NCI-H345 (cell line): ENCODE results near the gene ATP10B.
"Not testable (repeated sequence)": the region's sequence is repeated elsewhere in the genome, so short reads cannot be mapped to it uniquely, and the experiment has no call there.

Experiments
- DNase-seq: peaks from one replicate; lab custom pipeline; 2025; lab: John Stamatoyannopoulos, UW

Gene ATP10B

DNA sequence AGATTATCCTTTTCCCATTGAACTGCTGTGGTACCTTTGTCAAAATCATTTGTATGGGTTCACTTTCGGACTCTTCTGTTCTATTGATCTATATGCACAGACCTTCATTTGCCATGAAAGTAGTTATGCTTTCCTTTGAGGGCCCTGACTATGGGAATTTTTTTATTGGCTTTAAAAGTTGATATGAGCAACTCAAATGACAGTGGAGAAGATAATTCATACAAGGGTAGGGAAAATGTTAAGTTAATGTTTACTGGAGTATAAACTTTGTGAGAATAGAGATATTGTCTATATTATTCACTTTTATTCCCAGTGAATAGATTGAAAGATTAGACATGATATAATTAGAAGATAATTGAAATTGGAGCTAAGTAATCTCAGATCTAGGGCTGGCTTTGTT is 94.8 kb downstream of the ATP10B start:
- no peak for DNase-seq

DNA sequence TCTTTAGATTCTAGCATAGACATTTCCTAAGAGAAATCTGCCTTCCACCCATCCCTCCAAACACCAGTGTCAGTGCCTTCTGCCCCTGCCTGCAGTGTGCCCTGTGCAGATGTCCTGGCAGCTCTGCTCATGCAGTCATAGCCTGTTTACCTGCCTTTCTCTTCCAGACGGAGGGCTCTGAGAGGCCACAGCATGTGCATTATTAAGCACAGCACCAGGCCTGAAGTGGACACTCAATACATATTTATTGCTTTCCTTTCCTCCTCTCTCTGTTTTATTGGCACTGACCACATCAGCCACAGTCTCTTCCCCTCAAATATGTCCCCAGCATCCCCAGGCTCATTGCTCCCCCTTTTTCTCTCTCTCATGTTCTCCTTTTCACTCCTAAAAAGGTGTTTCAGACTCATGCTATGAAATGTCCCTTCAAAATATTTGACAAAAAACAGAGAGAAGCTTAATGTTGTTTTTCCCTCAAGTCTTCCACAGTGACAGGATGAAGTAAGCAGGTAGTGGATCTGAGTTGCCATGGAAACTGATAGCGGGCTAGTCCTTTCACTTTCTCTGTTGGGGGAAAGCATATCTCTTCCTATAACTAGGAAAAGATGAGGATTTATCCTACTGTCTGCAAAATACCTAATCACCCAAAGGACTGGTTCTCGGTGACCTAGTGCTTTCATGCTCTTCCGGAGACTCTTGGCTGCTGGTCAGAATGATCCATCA is 100.9 kb downstream of the ATP10B start:
- no peak for DNase-seq

DNA sequence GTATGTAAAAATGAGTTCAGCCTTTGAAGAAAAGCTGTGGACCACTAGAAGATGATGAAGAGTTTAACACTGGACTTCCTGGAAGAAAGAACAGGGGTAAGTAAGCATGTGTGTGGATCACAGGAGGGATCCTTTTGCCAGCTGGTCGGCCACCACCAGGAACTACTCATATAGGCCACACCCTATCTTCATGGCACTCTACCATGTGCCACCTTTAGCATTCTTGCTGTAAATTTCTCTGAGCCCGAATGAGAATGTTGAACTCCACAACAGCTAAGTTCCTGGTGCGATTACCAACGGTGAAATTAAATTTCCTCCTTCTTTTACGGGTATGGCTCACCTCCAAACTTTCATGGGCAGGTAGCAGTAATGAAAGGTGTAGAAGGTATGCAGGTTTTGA is 102.3 kb downstream of the ATP10B start:
- DNase-seq, result no peak

- no peak for DNase-seq
These were observed 103.0 kb downstream of the ATP10B start for GRCh38 chr5:160749026-160749425.

GRCh38 chr5:160747987-160748386 is 104.0 kb downstream of the ATP10B start:
- DNase-seq, result no peak

DNA sequence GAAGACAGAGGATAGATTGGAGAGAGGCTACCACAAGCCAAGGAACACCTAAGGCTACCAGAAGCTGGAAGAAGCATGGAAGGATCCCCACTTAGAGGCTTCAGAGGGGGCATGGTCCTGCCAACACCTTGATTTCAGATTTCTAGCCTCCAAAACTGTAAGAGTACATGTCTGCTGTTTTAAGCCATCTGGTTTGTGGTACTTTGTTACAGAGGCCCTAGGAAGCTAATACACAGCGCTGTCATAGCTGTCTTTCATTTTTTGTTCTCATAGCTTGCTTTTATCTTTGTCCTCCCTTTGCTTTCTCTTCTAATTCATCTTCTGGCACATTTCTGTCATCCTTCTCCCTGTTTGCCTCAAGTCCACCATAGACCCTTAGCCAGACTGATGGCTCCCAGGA is 104.5 kb downstream of the ATP10B start:
- DNase-seq, result no peak

DNA sequence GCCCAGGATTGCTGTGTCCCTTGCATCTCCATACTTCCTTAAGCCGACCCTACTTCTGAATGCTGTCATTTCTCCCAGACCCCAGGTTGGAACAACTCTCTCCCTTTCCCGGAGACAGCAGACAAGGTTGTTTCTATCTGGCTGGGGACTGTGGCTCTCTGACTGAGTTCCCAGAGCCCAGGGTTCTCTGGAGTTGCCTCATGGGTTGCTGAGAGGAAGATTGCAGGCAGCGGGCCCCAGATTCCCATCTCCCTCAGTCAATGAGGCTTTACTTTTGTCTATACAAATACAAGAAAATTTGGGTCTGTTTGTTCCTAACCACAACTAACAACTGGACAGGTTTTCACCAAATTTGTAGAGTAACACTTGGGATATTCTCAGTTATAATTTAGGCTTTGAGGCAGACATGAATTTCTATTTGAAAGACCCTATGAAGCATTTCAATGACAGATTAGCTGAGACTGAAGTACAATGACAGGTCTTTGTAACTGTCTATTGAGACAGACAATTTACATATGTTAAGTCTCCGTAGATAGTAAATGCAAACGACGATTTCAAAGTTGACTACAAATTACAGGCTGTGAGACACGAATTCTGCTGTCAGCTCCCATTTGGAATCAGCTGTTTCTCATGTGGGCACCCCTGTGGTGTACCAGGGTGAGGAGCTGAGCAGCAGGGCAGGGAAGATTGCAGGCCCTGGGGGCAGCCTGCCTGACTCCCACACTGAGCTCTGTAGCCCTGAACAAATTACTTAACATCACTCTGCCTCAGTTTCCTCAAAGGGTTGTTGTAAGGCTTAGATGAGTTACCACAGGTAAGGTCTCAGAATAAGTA is 107.5 kb downstream of the ATP10B start:
- no peak for DNase-seq

- DNase-seq, result no peak
These were observed 109.0 kb downstream of the ATP10B start for GRCh38 chr5:160743027-160743426.

DNA sequence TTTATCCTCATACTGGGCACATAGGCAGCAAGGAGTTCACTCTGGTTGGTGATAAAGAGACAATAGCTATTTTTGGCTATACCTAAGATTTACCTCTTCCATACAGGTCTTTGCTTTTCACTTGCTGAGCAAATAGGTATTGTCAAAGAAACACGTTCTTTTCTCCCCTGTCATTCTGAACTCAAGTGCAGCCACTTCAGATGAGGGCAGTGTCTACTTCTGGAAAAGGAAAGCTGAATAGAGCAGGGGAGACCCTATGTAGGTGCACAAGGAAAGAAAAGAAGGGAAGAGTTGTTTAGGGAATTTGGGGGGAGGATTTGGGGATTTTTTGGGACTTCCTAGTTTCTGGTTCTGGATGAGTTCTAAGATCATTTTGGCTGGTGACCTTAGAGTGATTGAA is 109.6 kb downstream of the ATP10B start:
- peak; percentile 33 for DNase-seq

DNA sequence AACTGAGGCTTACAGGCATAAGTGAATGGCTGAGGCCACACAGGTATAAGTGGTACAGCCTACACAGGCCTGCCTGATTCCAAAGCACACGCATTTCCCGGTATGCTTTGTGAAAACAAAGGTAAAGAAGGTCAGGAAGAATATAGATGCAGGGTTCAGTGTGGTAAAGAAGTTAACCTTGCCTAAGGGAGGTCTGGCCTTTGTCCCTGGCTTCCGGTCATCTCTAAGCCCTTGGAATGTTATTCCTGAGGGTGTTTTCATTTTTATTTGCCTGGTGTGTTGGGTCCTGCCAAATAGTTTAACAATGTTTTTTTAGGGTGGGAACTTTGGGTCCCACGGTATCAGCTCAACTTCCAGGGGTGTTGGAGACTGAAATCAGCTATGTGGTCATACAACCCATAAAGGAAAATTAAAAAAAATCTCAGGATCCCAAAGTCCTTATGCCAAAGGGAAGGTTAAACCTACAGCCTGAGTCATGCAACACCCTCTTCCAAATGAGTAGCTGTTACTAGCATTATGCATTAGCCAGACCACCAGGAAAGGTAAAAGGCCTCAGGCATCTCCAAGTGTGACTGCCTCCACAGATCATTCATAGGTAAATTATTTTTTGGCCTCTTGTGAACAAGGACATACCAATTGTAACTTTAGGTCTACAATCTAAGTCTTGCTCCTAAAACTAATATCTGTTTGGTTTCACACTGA is 124.6 kb downstream of the ATP10B start:
- DNase-seq, result no peak

DNA sequence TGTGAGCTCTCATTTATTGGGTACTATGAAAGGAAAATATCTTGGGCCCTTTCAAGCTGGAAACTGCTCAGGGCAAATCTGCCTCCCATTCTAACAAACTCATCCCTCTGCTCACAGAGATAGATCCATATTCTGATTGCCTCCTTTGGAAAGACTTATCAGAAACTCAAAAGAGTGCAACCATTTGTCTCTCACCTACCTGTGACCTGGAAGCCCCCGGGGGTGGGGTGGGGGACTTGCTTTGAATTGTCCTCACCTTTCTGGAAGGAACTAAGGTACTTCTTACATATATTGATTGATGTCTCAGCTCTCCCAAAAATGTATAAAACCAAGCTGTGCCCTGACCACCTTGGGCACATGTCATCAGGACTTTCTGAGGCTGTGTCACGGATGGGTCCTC is 125.3 kb downstream of the ATP10B start:
- DNase-seq, result no peak

- DNase-seq, result no peak
These were observed 131.2 kb downstream of the ATP10B start for GRCh38 chr5:160720822-160721221.

DNA sequence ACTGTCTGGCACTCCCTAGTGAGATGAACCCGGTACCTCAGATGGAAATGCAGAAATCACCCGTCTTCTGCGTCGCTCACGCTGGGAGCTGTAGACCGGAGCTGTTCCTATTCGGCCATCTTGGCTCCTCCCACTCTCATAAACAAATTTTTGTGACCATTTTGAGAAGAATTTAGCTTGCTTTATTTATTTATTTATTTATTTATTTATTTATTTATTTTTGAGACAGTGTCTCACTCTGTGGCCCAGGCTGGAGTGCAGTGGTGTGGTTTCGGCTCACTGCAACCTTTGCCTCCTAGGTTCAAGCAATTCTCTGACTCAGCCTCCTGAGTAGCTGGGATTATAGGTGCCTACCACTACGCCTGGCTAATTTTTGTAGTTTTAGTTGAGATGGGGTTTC is 136.5 kb downstream of the ATP10B start:
- not testable (repeated sequence) for DNase-seq

DNA sequence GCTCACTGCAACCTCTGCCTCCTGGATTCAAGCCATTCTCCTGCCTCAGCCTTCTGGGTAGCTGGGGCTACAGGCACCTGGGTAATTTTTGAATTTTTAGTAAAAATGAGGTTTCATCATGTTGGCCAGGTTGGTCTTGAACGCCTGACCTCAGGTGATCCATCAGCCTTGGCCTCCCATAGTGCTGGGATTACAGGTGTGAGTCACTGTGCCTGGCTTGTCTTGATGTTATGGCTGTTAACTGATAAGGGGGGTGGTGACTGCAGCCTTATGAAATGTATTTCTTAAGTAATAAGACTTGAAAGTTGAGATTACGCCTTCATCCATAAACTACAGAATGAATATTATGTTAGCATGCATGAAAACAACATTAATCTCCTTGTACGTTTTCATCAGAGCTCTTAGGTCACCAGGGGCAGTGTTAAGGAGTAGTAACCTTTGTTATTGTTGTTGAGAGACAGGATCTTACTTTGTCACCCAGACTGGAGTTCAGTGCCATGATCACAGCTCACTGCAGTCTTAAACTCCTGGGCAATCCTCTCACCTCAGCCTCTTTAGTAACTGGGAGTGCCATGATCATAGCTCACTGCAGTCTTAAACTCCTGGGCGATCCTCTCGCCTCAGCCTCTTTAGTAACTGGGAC is 148.3 kb downstream of the ATP10B start:
- DNase-seq, result no peak

DNA sequence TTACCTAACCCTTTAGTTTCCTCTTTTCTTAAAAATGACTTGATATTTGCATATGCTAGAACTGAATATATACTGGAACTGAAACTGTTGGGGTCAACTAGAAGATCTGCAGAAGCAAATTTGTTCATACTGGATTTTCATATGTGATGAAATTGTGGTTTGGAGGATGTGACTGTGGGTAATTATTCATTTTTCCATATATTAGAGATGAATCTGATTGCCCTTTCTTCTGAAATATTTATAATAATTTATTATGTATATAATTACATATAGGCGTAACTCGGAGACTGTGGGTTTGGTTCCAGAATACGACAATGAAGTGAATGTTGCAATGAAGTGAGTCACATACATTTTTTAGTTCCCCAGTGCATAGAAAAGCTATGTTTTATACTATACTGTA is 149.1 kb downstream of the ATP10B start:
- no peak for DNase-seq

DNA sequence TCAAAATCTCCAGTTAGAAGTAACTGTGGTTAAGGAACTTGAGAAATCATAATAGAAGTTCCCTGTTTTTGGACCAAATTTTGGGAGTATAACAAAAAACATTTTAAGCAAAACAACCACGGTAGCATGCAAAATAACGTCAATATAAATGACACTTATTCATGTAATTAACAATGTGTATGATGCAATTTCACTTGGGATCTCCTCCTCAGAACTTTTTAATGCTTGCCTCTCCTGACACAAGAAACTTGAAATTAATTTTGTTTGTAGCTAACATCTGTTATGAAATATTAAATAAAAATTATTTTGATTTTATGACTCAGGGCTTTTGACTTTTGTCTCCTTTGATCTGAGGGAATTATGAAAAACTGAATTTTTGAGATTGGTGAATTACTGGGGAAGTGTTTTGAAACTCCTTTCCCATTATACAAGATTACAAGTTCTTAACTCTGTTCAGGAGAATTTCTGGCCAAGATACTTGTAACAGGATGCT is 149.7 kb downstream of the ATP10B start:
- no peak for DNase-seq

DNA sequence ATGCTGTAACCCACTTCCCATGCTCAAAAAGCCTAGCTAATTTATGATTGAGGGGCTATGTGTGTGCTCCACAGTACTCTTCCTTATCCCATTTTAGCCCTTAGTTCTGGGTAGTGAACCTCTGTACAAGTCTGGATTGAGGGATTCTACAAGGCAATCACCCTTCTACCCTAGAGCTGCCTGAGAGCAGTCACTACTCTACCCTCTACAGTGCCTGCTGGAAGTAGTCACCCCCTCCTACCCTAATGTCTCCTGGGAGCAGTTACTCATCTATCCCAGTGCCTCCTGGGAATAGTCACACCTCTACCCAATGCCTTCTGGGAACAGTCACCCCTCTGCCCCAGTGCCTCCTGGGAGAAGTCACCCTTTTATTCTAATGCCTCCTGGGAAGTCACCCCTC is 150.6 kb downstream of the ATP10B start:
- no peak for DNase-seq

- DNase-seq, result no peak
These were observed 152.7 kb downstream of the ATP10B start for GRCh38 chr5:160699301-160699700.

DNA sequence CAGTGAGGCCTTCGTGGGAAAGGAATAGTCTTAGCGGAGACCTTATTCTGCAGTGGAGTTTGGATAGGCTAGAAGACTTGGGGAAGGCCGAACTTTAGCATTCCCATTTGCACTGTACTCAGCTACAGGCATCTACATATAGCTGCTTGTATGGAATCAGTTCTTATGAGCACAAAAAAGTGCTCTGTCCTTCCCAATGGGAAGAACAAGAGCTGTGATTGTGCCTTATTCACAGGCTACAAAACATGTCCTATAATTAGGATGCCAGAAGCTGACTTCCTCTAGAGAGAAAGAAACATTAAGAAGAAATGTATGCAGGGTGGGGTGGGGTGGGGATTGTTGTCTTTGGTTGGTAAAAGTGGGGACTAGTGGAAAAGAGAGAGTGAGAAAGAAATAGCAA is 154.7 kb downstream of the ATP10B start:
- DNase-seq, result no peak

DNA sequence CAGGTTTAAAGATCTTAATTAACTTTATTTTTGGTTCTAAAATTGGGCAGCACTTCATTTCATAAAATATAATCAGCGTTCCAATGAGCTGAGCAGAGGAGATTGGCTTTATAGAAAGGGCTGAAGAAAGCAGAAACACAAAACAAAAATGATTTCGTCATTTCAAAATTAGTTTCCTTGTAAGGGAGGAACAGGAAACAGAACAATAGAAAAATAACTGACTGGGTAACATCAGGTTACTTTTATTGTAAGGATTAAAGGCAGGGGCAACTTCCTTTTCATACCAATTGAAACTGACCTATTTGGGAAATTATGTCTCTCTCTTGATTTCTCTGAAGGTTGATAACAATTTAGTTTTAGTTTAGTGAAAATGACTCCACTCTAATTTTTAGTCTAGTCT is 157.1 kb downstream of the ATP10B start:
- no peak for DNase-seq

GRCh38 chr5:160693831-160694465 is 158.1 kb downstream of the ATP10B start:
- no peak for DNase-seq

DNA sequence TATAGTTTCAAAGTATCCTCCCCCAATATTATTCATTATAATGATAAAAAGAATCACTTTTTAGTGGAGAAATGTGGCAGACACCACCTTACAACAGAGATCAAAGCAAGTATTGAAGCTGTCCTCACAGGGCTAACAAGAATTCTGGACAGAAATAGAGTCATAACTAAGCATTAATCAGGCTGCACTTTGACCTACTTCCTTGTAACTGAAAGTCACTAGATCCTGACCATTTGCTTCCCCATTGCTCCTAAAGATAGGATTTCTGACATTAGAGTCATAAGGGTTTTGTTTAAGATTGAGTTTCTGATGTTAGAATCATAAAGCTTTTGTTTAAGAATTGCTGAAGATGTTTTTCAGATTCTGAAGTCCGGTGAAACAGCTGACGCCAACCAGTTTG is 159.7 kb downstream of the ATP10B start:
- DNase-seq, result no peak
